ENCODE data around the gene FKBP1B.

The FKBP1B gene

DNA sequence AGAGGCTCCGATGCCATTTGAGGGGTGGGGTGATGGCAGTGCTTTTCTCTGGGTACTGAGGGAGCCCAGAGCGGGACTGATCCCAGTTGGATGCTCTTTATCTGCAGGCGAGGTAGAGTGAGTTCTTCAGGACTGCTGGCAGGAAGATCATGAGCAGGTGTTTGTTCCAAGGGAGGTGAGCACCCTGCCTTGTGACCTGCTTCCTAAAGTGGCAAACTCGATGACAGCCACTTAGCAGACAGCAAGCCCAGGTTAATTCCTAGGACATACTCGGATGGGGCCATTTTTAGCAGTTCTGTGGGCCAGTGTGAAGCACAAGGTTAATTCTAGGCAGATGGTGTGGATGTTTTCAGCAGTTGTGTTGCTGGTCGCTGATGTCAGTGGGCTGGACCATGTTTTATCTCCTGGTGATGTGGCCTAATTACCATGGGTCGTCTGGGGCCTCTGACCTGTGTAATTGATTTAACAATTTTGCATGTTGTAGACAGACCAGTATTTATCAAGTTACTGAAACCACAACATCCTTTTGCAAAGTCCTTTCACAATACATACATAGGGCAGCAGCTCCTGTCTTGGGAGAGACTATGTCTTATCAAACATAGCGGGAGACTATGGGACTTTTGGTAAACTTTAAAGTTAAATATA, 4.9 kb downstream of the FKBP1B start:
- TF ChIP-seq, protein P1, sequence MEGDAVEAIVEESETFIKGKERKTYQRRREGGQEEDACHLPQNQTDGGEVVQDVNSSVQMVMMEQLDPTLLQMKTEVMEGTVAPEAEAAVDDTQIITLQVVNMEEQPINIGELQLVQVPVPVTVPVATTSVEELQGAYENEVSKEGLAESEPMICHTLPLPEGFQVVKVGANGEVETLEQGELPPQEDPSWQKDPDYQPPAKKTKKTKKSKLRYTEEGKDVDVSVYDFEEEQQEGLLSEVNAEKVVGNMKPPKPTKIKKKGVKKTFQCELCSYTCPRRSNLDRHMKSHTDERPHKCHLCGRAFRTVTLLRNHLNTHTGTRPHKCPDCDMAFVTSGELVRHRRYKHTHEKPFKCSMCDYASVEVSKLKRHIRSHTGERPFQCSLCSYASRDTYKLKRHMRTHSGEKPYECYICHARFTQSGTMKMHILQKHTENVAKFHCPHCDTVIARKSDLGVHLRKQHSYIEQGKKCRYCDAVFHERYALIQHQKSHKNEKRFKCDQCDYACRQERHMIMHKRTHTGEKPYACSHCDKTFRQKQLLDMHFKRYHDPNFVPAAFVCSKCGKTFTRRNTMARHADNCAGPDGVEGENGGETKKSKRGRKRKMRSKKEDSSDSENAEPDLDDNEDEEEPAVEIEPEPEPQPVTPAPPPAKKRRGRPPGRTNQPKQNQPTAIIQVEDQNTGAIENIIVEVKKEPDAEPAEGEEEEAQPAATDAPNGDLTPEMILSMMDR (IDR thresholded peaks at IDR 0.05; ENCODE audit: extremely low read depth, missing control alignments): no peak
- DNase-seq (ENCODE audit: low spot score): no peak

DNA sequence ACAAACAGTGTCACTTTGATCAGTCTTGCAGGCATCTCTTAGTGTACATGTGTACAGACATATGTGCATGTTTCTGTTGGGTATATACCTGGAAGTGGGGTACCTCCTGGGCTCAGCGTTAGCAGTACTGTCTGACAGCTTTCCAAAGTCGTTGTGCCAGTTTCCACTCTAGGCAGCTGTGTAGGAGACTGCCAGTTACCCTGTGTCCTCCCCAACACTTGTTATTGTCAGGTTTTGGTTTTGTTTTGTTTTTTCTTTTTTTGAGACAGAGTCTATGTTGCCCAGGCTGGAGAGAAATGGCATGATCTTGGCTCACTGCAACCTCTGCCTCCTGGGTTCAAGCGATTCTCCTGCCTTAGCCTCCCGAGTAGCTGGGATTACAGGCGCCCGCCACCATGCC, 6.2 kb downstream of the FKBP1B start:
- TF ChIP-seq, protein P1 (IDR thresholded peaks at IDR 0.05; ENCODE audit: extremely low read depth, missing control alignments): no peak
- DNase-seq (ENCODE audit: low spot score): no peak

DNA sequence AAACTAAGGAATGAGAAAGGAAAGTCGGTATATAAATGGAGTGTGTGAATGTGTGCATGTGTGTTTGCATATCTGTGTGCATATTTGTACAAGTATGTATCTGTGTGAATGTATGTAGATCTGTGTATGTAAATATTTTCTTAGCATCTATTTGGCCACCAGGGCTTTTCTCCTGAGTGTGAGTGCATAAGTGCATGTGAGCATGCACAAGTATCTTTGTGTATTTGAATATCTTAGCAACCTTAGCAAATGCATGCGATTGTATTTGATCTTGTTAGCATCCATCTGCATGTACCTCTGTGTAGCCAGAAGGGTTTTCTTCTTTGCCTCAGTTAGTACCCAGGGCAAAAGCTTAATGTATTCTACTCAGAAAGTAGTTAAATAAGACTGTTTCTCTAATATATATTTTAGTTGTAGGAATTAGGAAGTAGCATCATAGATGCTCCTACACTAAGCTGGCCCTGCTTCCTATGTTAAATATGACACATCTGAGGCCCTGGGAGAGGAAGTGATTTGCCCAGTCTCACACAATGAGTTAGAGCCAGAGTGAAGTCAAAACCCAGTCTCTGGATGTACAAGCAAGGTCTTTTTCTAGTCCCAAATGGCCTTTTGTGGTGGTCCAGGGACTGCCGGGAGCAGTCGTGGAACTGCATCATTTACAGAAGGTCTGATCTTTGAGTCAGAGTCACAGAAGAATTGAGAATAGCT, 9.2 kb downstream of the FKBP1B start:
- no peak for DNase-seq (ENCODE audit: low spot score)
- TF ChIP-seq, protein P1 (IDR thresholded peaks at IDR 0.05; ENCODE audit: extremely low read depth, missing control alignments): no peak

DNA sequence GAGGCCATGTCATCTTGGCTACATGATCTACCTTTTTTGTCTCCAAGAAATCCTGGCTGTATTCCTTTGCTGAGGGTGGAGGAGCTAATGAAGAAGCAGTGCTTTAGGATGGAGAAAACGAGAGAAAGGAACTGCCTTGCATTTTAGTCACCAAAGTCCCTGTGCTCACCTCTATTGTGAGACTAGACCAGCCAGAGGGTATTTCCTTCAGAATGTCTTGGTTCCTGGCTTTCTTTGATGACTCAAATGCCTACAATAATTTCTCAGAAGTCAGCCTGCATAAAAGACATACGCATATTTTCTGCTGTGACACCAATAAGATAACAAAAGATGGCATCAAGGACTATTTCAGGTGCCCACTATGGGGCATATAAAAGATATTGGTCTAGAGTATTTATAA, 15.8 kb downstream of the FKBP1B start:
- TF ChIP-seq, protein P1 (IDR thresholded peaks at IDR 0.05; ENCODE audit: extremely low read depth, missing control alignments): no peak
- DNase-seq (ENCODE audit: low spot score): no peak

DNA sequence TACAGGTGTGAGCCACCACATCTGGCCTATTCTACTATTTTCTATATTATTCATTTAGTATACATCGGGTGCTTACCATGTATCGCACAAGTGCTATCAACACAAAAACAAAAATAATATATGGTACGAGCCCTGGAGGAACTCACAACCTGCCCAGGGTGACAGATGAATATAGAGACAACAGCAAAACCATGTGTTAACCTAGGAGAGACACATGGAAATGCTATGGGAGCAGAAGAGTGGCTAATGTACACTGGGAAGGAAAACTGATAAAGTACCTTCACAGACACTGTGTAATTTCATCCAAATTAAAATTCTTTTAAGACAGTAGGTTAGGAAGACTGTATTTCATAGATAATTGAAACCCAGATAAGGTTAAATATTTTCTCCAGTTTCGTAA, 22.7 kb downstream of the FKBP1B start:
- TF ChIP-seq, protein P1 (IDR thresholded peaks at IDR 0.05; ENCODE audit: extremely low read depth, missing control alignments): no peak
- no peak for DNase-seq (ENCODE audit: low spot score)

DNA sequence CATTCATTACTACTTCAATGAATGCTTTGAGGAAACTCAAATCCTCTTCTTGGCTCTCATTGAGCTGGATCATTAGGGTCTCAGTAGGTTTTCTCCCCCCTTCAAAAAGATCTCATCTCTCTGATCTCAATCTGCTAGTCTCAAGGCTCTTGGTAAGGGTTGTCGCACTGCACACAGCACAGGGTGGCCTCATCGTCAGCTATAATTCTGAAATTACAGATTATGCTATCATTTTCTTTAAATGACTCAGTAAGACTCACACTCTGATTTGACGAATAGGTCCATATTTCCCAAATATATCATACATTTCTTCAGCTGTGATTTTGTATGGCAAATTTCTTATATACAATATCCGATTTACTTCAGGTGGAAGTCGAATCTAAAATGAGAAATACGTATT, 24.3 kb downstream of the FKBP1B start:
- TF ChIP-seq, protein P1 (IDR thresholded peaks at IDR 0.05; ENCODE audit: extremely low read depth, missing control alignments): no peak
- no peak for DNase-seq (ENCODE audit: low spot score)

DNA sequence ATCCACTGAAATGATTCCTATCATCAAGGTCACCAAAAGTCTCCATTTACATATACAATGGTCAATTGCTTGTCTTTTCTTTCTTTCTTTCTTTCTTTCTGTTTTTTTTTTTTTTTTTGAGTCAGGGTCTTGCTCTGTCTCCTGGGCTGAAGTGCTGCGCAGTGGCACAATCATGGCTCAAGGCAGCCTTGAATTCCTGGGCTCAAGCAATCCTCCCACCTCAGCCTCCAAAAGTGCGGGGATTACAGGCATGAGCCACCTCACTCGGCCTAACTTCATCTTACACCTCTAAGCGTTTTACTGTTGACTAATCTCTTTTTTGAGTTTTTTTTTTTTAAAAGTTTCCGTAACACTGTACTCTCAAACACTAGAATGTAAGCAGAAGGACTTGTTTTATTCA, 25.7 kb downstream of the FKBP1B start:
- no peak for DNase-seq (ENCODE audit: low spot score)
- TF ChIP-seq, protein P1 (IDR thresholded peaks at IDR 0.05; ENCODE audit: extremely low read depth, missing control alignments): no peak

All from GM20000 (cell line).